Activated CD8-positive, alpha-beta memory T cell treated with anti-CD3 and anti-CD28 coated beads, Interleukin-2, amount 10 ng/mL, durations not matched to agents 7 days and 5 days (primary cell): ENCODE data around the gene NOXA1. TPM values are rescaled to one million over a fixed set of nuclear protein-coding genes. Genes with fewer than 3 reads are reported as not detected.
A peak's percentile ranks its signal among the peaks of the same experiment; 100 is the strongest.
"Not testable (repeated sequence)": the region's sequence is repeated elsewhere in the genome, so short reads cannot be mapped to it uniquely, and the experiment has no call there.

Experiments
- ATAC-seq: fragments of 150-1000 bp; cut with Tn5 transposase; one replicate; pipeline ENCODE4 v1.10.0; 2021; ENCODE audit warnings: moderate library complexity
- CTCF ChIA-PET: fragments of 350-600 bp; sonication (Branson Sonifier 250); formaldehyde crosslinking; loops from one replicate; lab custom pipeline; 2021; ENCODE audit warnings: antibody characterized with exemption; lab: Charles Lee
- DNase-seq: peaks from one replicate; pipeline ENCODE4 v3.0.0-alpha.2; 2020
- H3K27ac Mint-ChIP-seq: one replicate; pipeline ENCODE4 v1.8.0; 2021; ENCODE audit warnings: mild to moderate bottlenecking, mixed read lengths
- H3K27me3 Mint-ChIP-seq: one replicate; pipeline ENCODE4 v1.8.0; 2021; ENCODE audit warnings: mixed read lengths
- H3K36me3 Mint-ChIP-seq: one replicate; pipeline ENCODE4 v1.8.0; 2021; ENCODE audit warnings: mild to moderate bottlenecking, mixed read lengths
- H3K4me1 Mint-ChIP-seq: one replicate; pipeline ENCODE4 v1.8.0; 2021; ENCODE audit warnings: mixed read lengths
- H3K4me3 Mint-ChIP-seq: one replicate; pipeline ENCODE4 v1.8.0; 2021; ENCODE audit warnings: mild to moderate bottlenecking, moderate library complexity, mixed read lengths
- H3K9me3 Mint-ChIP-seq: one replicate; pipeline ENCODE4 v1.8.0; 2022; ENCODE audit warnings: low read depth, mixed read lengths
- total RNA-seq, 2 experiments: library from RNA; stranded (reverse); gene quantifications; one replicate each; pipeline ENCODE4 v1.2.3, GENCODE V29; 2021

Gene NOXA1
- total RNA-seq, 2 experiments from 2014 or later, result 0.30 to 0.53 TPM

DNA sequence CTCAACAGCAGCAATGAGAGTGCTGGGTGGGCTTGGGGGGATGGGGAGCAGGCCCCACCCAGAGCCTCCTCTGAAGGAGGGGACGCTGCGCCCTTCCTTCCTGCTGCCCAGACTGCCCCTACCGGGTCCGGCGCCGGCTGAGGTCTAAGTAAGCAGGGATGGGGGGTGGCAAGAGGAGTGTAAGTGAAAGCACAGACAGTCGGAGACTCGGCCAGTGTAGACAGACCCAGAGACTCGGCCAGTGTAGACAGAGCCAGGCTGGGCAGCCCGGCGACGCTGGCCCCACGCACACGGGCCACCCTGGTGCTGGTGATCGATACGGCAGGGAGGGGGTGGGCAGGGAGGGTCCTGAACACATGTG is 25.4 kb downstream of the NOXA1 start:
- peaks cover 12% of the 10 kb centered on the region for H3K27me3 Mint-ChIP-seq
- no peaks in the 10 kb centered on the region for H3K9me3 Mint-ChIP-seq
- no peak overlapping the region for H3K4me3 Mint-ChIP-seq
- peaks cover under 1% of the 10 kb centered on the region for H3K36me3 Mint-ChIP-seq
- ATAC-seq, result no peak
- DNase-seq, result no peak
- peaks cover 35% of the 10 kb centered on the region for H3K4me1 Mint-ChIP-seq
- CTCF ChIA-PET, result interaction anchor here (0.7 to 1.8 kb wide), 2 partner anchors 26 to 147 kb away, joined by 3 to 7 read pairs; partner anchors contain the start of genes EXD3, NOXA1 and NRARP
- no peak overlapping the region for H3K27ac Mint-ChIP-seq

DNA sequence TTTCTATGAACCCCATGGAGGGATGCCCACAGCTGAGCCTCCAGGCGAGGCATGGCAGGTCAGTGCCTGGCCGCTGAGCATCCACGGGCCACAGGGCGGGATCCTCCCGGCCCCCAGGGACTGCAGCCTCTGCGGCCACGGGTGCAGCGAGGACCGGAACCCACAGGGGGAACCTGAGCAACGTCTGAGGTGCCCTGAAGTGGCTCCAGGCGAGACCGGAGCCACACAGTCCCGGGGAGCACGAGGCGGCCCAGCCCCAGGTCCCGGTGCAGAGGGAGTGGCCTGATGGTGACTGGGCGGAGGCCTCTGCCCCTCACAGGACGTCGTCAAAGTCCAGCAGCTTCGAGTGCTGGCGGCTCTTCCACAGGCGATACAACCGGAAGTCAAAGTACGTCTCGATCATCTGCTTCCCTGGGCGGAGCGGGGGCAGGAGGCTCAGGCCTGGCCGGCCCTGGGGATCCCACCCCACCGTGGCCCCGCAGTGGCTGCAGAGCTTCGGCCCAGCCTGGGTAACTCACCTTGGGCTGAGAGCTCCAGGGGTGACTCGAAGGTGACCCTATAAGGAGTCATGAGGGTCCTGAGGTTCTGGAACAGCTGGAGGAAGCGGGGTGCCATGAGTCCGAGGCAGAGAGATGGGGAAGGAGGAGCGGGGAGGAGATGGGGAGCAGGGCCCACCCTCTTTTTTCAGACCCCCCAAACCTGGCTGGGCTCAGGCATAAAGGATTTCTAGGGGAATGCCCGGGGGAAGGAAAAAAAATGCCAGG is 26.1 kb downstream of the NOXA1 start:
- peaks cover 39% of the 10 kb centered on the region for H3K4me1 Mint-ChIP-seq
- H3K27ac Mint-ChIP-seq, result no peak overlapping the region
- DNase-seq (no peak), ATAC-seq (no peak)
- peaks cover 8% of the 10 kb centered on the region for H3K27me3 Mint-ChIP-seq
- H3K4me3 Mint-ChIP-seq, result no peak overlapping the region
- CTCF ChIA-PET, result interaction anchor here (1.8 kb wide), 1 partner anchor 26 kb away, joined by 7 read pairs; the partner anchor contains the start of genes EXD3 and NOXA1
- no peaks in the 10 kb centered on the region for H3K9me3 Mint-ChIP-seq
- peaks cover 1% of the 10 kb centered on the region for H3K36me3 Mint-ChIP-seq

DNA sequence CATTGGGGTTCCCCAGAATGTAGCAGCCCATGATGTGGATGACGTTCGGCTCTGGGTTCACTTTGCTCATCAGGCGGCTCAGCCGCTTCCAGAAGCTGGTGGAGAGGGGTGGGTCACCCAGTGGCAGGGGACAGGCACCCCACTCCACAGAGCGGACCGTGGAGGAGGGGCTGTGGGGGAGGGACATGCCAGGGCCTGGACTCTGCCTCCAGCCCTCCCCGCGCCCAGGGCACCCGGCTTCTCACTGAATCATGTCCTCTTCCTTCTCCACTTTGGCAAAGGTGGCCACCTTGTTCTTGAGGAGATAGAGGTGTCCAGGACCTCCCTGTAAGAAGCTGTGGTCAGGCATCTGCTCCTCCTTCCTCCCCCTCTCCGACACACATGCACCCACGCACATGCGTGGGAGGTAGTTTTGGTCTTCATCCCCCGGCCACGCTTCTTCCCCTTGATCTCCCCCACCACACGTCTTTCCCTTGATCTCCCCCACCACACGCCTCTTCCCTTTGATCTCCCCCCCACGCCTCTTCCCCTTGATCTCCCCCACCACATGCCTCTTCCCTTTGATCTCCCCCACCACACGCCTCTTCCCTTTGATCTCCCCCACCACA is 26.8 kb downstream of the NOXA1 start:
- H3K27me3 Mint-ChIP-seq, result peaks cover 2% of the 10 kb centered on the region
- ATAC-seq, result no peak
- H3K9me3 Mint-ChIP-seq, result no peaks in the 10 kb centered on the region
- no peak overlapping the region for H3K4me3 Mint-ChIP-seq
- CTCF ChIA-PET, result interaction anchor here (1.8 kb wide), 1 partner anchor 27 kb away, joined by 7 read pairs; the partner anchor contains the start of genes EXD3 and NOXA1
- peaks cover 6% of the 10 kb centered on the region for H3K36me3 Mint-ChIP-seq
- DNase-seq, result no peak
- peaks cover 36% of the 10 kb centered on the region for H3K4me1 Mint-ChIP-seq
- H3K27ac Mint-ChIP-seq, result no peak overlapping the region

DNA sequence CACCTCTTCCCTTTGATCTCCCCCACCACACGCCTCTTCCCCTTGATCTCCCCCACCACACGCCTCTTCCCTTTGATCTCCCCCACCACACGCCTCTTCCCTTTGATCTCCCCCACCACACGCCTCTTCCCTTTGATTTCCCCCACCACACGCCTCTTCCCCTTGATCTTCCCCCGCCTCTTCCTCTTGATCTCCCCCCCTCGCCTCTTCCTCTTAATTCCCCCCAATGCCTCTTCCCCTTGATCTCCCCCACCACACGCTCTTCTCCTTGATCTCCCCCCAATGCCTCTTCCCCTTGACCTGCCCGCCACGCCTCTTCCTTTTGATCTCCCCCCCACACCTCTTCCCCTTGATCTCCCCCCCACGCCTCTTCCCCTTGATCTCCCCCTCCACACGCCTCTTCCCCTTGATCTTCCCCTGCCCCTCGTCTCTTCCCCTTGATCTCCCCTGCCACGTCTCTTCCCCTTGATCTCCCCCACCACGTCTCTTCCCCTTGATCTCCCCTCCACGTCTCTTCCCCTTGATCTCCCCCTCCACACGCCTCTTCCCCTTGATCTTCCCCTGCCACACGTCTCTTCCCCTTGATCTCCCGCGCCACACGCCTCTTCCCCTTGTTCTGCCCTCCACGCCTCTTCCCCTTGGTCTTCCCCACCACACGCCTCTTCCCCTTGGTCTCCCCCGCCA is 27.5 kb downstream of the NOXA1 start:
- not testable (repeated sequence) for H3K27me3 Mint-ChIP-seq, ATAC-seq, H3K4me3 Mint-ChIP-seq, H3K9me3 Mint-ChIP-seq, DNase-seq, H3K36me3 Mint-ChIP-seq, H3K27ac Mint-ChIP-seq
- CTCF ChIA-PET, result interaction anchor here (1.8 kb wide), 1 partner anchor 28 kb away, joined by 7 read pairs; the partner anchor contains the start of genes EXD3 and NOXA1
- H3K4me1 Mint-ChIP-seq, result peaks cover 29% of the 10 kb centered on the region

DNA sequence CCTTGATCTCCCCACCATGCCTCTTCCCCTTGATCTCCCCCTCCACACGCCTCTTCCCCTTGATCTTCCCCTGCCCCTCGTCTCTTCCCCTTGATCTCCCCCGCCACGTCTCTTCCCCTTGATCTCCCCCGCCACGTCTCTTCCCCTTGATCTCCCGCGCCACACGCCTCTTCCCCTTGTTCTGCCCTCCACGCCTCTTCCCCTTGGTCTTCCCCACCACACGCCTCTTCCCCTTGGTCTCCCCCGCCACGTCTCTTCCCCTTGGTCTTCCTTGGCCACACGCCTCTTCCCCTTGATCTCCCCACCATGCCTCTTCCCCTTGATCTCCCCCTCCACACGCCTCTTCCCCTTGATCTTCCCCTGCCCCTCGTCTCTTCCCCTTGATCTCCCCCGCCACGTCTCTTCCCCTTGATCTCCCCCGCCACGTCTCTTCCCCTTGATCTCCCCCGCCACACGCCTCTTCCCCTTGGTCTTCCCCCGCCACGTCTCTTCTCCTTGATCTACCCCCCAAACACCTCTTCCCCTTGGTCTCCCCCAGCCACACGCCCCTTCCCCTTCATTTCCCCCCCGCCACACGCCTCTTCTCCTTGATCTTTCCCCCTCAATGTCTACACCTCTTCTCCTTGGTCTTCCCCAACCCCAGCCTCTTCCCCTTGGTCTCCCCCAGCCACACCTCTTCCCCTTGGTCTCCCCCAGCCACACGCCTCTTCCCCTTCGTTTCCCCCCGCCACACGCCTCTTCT is 28.2 kb downstream of the NOXA1 start:
- DNase-seq, H3K27me3 Mint-ChIP-seq, H3K9me3 Mint-ChIP-seq, H3K27ac Mint-ChIP-seq, ATAC-seq, H3K4me3 Mint-ChIP-seq, H3K36me3 Mint-ChIP-seq, CTCF ChIA-PET: not testable (repeated sequence)
- peaks cover 24% of the 10 kb centered on the region for H3K4me1 Mint-ChIP-seq

DNA sequence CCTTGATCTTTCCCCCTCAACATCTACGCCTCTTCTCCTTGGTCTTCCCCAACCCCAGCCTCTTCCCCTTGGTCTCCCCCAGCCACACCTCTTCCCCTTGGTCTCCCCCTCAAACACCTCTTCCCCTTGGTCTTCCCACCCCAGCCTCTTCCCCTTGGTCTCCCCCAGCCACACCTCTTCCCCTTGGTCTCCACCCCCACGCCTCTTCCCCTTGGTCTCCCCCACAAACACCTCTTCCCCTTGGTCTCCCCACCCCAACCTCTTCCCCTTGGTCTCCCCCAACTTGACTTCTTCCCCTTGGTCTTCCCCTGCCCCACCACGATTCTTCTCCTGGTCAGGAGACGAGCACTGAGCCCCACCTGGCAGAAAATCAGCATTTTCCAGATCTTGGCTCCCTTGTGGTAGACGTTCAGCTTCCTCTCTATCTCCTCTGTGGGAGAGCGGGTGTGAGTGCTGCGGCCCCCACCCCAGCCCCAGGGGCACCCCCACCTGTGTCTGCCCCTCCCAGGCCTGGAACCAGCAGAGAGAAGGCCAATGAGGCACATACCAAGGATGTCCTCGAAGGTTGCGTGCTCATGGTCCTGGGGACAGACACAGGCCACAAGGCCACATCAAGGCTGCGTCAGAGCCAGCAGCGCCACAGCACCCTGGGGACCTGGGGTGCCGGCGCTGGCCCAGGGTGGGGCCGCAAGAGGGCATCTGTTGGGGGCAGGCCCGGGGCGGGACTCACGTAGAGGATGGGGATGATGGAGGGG is 29.0 kb downstream of the NOXA1 start:
- CTCF ChIA-PET, result interaction anchor here (0.8 to 0.9 kb wide), 2 partner anchors 8 to 30 kb away, joined by 4 read pairs; partner anchors contain the start of genes EXD3 and NOXA1
- Mint-ChIP-seq H3K4me3 (no peak overlapping the region), H3K27ac (peak overlapping the region; percentile 66), H3K36me3 (peaks cover 10% of the 10 kb centered on the region), H3K4me1 (peaks cover 24% of the 10 kb centered on the region), H3K27me3 (no peaks in the 10 kb centered on the region), H3K9me3 (no peaks in the 10 kb centered on the region)
- ATAC-seq (no peak), DNase-seq (no peak)

DNA sequence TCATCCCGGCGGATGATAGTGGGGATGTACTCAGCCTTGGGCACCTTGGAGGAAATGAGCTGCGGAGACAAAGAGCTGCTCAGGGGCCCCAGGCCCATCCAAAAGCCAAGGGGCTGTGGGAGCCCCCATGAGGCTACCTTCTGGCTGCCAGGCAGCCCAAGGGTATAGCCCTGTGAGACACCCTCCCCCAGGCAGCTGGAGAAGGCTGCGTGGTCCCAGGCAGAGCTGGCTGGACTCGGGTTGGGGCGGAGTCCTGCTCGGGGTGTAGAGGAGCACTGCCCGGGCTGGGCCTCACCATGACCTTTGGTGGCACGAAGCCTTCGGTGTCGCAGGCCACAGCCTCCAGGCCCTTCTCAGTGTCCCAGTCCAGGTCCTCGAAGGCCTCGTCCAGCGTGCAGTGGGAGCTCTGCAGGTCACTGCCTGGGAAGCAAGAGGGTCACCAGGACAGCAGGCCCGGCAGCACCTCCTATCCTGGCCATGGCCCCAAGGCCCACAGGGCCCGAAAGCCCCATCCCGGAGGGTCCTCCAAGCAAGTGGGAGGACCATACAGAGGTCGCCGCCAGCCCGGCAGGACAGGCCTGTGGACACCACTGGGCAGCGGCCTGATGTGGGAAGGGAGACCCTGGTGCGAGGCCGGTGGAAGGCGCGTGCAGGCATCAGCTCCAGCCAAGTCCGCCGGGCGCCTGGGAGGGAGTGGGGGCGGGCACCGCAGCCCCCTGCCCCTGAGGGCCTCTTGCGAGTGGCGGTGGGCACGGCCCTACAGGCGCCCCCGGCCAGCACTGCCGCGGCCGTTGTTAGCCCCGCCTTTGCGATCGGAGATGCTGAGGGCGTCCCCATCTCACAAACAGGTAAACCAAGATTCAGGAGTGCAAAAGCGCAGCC is 29.8 kb downstream of the NOXA1 start:
- no peak overlapping the region for H3K27ac Mint-ChIP-seq
- ATAC-seq, result no peak
- no peak overlapping the region for H3K4me3 Mint-ChIP-seq
- peaks cover 24% of the 10 kb centered on the region for H3K4me1 Mint-ChIP-seq
- CTCF ChIA-PET, result interaction anchor here (0.8 to 1.1 kb wide), 3 partner anchors 7 to 30 kb away, joined by 3 to 4 read pairs (median 4); partner anchors contain the start of genes EXD3 and NOXA1
- peaks cover 10% of the 10 kb centered on the region for H3K36me3 Mint-ChIP-seq
- no peaks in the 10 kb centered on the region for H3K27me3 Mint-ChIP-seq
- no peak for DNase-seq
- no peaks in the 10 kb centered on the region for H3K9me3 Mint-ChIP-seq

DNA sequence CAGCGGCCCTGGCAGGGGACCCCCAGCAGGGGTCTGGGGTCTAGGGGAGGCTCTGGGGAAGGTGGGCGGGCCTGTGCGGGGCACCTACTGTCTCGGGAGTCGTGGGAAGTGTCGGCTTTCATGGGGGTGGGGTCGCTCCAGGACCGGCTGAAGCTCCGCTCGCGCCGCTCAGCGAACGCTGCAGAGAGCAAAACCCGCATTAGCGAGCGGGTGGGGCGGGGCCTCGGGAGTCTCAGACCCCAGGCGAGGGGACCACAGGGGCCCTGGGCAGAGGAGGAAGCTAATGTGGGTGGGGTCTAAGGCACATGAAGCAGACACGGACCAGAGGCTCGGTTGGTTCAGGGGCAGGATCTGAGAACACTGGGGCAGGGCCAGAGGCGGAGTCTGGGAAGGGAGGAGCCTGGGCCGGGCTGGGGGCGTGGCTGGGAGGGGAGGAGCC is 30.5 kb downstream of the NOXA1 start:
- H3K27ac Mint-ChIP-seq, result no peak overlapping the region
- ATAC-seq (peak; percentile 65), DNase-seq (peak; percentile 72)
- CTCF ChIA-PET, result interaction anchor here (0.9 to 1.1 kb wide), 2 partner anchors 8 to 31 kb away, joined by 3 to 4 read pairs; partner anchors contain the start of genes EXD3 and NOXA1
- H3K4me3 Mint-ChIP-seq, result no peak overlapping the region
- peaks cover 10% of the 10 kb centered on the region for H3K36me3 Mint-ChIP-seq
- H3K4me1 Mint-ChIP-seq, result peaks cover 24% of the 10 kb centered on the region
- H3K9me3 Mint-ChIP-seq, result no peaks in the 10 kb centered on the region
- no peaks in the 10 kb centered on the region for H3K27me3 Mint-ChIP-seq

DNA sequence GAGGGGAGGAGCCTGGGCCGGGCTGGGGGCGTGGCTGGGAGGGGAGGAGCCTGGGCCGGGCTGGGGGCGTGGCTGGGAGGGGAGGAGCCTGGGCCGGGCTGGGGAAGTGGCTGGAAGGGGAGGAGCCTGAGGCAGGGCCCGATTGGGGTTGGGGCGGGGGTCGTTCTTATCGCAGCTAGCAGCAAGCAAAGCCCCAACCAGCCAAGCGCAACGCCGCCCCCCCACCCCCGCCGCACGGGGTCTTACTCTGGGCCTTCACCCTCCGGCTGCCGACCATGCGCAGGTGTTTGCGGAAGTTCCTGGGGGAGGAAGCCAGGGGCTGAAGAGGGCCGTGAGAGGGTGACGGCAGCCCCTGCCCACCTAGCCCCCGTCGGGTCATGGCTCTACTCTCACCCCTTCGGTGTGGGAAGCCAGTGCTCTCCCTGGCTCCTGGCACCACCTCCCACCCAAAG is 31.0 kb downstream of the NOXA1 start:
- CTCF ChIA-PET, result interaction anchor here (1.1 kb wide), 1 partner anchor 9 kb away, joined by 3 read pairs; no protein-coding TSS in a partner anchor
- DNase-seq (peak; percentile 62), ATAC-seq (peak; percentile 20)
- Mint-ChIP-seq H3K4me1 (peaks cover 24% of the 10 kb centered on the region), H3K27me3 (no peaks in the 10 kb centered on the region), H3K9me3 (no peaks in the 10 kb centered on the region), H3K27ac (no peak overlapping the region), H3K4me3 (no peak overlapping the region), H3K36me3 (peaks cover 10% of the 10 kb centered on the region)

DNA sequence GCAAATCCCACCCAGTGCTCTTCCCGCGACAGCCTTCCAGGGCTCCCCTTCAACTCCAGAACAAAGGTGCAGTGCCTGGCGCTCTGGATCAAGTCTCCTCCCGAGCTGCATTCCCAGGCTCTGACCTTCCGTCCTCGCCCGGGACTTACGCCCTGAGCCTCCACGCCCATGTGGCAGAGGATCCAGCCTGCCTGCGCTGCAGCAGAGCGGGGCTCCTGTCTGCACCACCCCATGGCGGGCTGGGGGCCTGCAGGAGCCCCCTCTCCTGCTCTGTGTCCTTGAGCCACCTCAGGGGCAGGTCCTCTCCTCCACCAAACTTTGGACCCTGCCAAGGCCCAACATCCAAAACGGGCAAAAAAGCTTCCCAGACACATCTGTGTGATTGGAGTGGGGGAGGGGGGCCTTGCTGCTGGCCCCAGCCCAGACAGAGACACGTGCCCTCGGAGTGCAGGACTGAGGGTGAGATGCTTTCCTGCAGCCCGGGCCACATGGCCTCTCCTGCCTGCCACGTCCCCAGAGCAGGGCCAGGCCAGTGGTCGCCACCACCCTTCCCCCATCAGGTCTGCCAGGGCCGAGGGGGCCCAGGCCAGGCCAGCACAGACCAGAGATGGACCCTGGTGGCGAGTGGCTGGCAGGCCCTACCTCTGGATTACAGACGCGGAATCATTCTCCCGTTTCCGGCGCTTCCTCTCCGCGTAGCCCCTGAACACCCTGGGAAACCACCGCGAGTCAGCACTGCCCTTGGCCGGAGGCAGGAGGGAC is 31.6 kb downstream of the NOXA1 start:
- no peak for DNase-seq
- Mint-ChIP-seq H3K4me3 (no peak overlapping the region), H3K36me3 (peaks cover 10% of the 10 kb centered on the region), H3K4me1 (peaks cover 28% of the 10 kb centered on the region), H3K9me3 (no peaks in the 10 kb centered on the region), H3K27ac (no peak overlapping the region), H3K27me3 (no peaks in the 10 kb centered on the region)
- no peak for ATAC-seq
- CTCF ChIA-PET, result no interaction called here
